NCI-H345 (cell line): Measurements from ENCODE around the gene CPZ.
"Not testable (repeated sequence)": the region's sequence is repeated elsewhere in the genome, so short reads cannot be mapped to it uniquely, and the experiment has no call there.

ENCODE experiments used
- DNase-seq: peaks from one replicate; lab custom pipeline; 2025; lab: John Stamatoyannopoulos, UW

CPZ gene

GRCh38 chr4:8610858-8611616 is 18.5 kb downstream of the CPZ start:
- no peak for DNase-seq

- no peak for DNase-seq
Measured at GRCh38 chr4:8612646-8613045, 20.1 kb downstream of the CPZ start.

GRCh38 chr4:8613421-8614364 is 21.1 kb downstream of the CPZ start:
- no peak for DNase-seq

GRCh38 chr4:8614365-8615193 is 22.0 kb downstream of the CPZ start:
- no peak for DNase-seq

- no peak for DNase-seq
Measured at GRCh38 chr4:8615366-8615765, 22.8 kb downstream of the CPZ start.

- DNase-seq = no peak
Measured at GRCh38 chr4:8615921-8616787, 23.6 kb downstream of the CPZ start.

DNA sequence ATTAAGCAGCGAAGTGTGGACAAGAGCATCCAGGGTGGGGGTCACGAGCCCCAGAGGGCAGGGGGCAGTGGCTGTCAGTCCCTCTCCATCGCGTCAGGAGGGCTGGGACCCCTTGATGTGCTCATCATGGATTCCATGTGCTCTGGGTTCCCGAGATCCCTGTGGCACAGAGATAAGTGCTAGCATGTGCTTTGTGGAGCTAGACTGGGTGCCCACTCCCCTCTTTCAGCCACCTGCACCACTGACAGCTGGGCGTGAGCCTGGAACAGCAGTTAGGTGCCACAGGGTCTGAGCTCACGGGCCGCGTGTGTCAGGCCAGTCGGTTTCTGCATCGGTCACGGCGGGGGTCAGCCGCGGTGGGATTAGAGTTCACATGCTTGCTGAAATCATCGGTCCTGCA is 24.3 kb downstream of the CPZ start:
- no peak for DNase-seq

DNA sequence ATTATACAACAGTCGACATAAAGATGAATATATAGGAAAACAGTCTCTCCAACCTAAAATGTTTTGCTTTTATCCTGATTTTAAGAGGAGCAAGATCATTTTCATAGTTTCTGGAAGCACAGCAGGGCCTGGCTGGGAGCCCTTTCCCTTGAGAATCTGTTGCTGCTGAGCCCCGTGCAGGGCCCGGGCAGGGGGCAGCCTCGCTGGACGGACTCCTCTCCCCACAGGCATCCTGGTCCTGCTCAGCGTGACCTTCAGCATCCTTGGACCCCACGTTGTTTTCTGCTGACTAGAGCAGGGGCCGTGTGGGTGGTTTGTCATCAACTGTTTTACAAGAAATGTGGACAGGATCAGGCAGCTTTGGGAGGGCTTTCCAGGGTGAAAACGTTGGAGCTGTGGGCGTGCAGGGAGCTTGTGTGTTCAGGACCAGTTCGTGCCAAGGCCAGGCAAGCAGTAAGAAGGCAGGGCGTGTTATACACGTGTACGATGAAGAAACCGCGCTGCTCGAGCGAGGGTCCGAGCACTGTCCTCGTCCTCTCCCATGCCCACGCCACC is 25.0 kb downstream of the CPZ start:
- DNase-seq = no peak

DNA sequence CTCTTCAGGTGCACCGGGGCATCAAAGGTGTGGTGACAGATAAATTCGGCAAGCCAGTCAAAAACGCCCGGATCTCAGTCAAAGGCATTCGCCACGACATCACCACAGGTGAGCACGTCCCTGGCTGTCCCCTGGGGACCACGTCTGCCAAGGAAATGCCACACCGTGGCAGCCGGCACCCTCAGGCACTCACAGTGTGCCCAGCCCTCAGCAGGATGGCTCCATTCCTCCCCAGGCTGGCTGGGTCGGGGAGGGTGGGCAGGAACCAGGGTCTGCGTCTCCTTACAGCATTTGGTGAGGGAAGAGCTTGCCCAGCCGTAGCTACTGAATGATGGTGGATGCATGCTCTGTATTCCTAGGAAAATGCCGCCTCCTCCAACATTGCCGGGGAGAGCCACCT is 25.9 kb downstream of the CPZ start:
- DNase-seq = no peak

DNA sequence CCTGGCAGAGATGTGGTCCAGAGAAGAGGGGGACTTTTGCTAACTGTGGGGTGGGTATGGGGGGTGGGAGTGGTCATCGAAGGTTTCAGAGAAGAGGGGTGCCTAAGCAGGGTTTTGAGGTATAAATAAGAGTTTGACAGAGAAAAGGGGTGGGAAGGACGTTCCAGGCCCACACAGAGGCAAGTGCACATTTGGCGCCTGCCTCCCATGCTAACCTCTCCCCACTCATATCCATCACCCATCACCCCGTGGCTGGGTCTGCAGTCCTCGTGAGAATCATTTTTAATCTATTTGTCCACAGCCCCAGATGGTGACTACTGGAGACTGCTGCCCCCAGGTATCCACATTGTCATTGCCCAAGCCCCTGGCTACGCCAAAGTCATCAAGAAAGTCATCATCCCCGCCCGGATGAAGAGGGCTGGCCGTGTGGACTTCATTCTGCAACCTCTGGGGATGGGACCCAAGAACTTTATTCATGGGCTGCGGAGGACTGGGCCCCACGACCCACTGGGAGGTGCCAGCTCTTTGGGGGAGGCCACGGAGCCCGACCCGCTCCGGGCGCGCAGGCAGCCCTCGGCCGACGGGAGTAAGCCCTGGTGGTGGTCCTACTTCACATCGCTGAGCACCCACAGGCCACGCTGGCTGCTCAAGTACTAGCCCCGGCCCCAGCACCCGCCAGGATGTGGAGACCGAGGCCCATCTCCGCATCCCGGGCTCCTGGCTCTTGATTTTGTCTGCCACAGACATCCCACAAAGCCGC is 26.6 kb downstream of the CPZ start:
- DNase-seq = no peak

DNA sequence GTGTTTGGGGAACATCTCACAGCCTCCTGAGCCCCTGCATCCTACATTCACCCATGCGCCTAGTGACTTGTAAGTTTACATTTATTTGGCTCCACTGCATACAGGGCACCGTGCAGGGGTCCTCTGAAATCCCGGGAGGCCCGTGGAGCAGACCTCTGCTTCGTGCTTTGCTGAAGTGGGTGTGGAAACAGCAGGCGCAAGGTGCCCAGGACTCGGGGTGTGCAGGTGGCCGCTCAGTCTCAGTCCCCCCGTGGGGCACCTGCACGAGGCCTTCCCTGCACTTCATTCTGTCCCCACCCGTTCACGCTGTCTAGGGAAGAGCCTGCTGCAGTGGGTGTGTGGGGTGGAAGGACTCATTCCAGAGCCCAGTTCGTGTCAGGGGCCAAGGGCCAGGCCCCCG is 28.6 kb downstream of the CPZ start:
- not testable (repeated sequence) for DNase-seq

DNA sequence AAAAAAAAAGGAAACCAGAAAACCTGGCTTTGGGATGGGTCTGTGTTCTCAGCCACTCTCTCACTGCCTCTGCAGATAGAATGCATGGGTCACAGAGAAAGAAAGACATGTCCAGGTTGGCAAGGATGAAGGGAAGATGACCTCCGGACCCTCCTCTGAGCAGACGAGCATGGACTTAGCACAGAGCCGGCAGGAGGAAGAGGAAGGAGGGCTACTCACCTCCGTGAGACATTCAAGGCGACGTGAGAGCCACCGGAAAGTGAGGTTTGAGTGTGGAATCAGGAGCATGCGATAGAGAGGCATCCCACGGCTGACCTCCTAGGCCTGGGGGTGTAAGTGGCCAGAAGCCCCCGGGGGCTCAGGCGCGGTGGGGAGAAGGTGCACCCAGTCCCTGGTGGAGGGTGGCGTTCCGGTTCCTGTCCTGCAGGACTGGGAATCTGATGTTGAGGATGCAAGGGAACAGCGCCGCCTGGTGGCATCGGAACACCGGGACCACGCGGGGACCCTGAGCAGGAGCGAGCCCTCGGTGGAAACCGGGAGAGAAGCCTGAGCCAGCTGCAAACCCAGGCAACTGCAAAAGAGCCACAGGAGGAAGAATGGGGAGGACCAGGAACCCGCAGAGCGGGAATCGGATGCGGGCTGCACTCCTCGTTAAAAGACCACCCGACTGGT is 32.2 kb downstream of the CPZ start:
- DNase-seq = not testable (repeated sequence)

- DNase-seq = not testable (repeated sequence)
Measured at GRCh38 chr4:8630240-8630905, 37.8 kb downstream of the CPZ start.

DNA sequence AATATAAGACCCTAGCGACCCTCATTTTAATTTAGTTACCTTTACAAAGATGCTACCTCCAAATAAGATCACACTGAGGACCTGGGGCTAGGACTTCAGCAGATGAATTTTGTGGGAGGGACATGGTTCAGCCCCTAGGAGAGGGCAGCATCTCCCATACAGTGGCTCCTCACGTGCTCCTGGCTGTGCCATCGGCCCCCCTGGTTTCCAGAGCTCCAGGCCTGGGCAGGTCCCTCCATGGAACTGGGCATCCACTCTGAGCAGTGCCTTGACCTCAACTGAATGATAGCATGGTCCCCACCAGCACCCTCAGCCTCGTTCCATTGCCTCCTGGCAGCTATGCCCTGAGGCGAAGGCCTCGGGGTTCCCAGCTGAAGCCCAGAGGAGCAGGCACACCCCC is 39.3 kb downstream of the CPZ start:
- DNase-seq = not testable (repeated sequence)

DNA sequence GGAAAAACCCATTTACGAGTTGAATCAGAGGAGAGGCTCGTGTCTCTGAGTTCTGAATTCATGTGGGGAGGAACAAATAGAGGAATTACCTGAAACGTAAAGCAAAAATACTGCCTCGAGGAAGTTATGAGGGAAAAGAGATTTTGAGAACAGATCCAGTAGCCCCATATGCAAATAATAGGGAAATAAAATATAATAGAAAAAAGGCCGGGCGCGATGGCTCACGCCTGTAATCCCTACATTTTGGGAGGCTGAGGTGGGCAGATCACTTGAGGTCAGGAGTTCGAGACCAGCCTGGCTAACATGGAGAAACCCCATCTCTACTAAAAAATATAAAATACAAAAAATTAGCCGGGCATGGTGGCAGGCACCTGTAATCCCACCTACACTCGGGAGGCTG is 42.2 kb downstream of the CPZ start:
- not testable (repeated sequence) for DNase-seq

GRCh38 chr4:8635897-8636554 is 43.5 kb downstream of the CPZ start:
- DNase-seq = not testable (repeated sequence)

- DNase-seq = no peak
Measured at GRCh38 chr4:8637456-8637984, 45.0 kb downstream of the CPZ start.

GRCh38 chr4:8639021-8639420 is 46.5 kb downstream of the CPZ start:
- no peak for DNase-seq
